ENCODE data around the gene MYO1E. TPM values are rescaled to one million over a fixed set of nuclear protein-coding genes. Genes with fewer than 3 reads are reported as not detected.

The MYO1E gene
- total RNA-seq, 6 experiments from 2014 or later, result 45.2 to 139 (median 68.9) TPM

- Histone ChIP-seq H3K27ac (no peak overlapping the region), H3K4me3 (no peak overlapping the region), H3K9me3 (no peaks in the 10 kb centered on the region), H3K36me3 (no peaks in the 10 kb centered on the region), H3K27me3 (no peaks in the 10 kb centered on the region), H3K4me1 (peaks cover 0 to 14% (median 2%) of the 10 kb centered on the region in 4 donors)
- no peak for DNase-seq
- no peak for TF ChIP-seq POLR2A (IDR thresholded peaks at IDR 0.05)
- no peak for TF ChIP-seq CTCF (IDR thresholded peaks at IDR 0.05)
- 59% methylated on average over 7 of the region's 7 CpGs for WGBS (ENCODE audit: insufficient coverage, low coverage, low lambda C conversion rate, missing lambda C conversion rate)
- ATAC-seq, result no peak
- intact Hi-C loops (cut with DNase I), result no loop called here
These were observed 6.2 kb downstream of the MYO1E start for GRCh38 chr15:59366333-59367021.

- no peaks in the 10 kb centered on the region for H3K27me3 ChIP-seq
- TF ChIP-seq POLR2A (IDR thresholded peaks at IDR 0.05) (no peak), CTCF (IDR thresholded peaks at IDR 0.05) (no peak)
- H3K4me1 ChIP-seq, result peaks cover 0 to 5% (median 0%) of the 10 kb centered on the region in 4 donors
- no peaks in the 10 kb centered on the region for H3K36me3 ChIP-seq
- no peak overlapping the region for H3K4me3 ChIP-seq
- DNase-seq (no peak), ATAC-seq (peak in 3 of 4 donors; percentile 32 to 41 (median 37))
- intact Hi-C loops (cut with DNase I), result no loop called here
- H3K9me3 ChIP-seq, result no peaks in the 10 kb centered on the region
- WGBS (ENCODE audit: insufficient coverage, low coverage, low lambda C conversion rate, missing lambda C conversion rate), result 68% methylated on average over 4 of the region's 4 CpGs
- H3K27ac ChIP-seq, result no peak overlapping the region
These were observed 8.4 kb downstream of the MYO1E start for GRCh38 chr15:59364248-59364647.

- Histone ChIP-seq H3K27ac (no peak overlapping the region), H3K4me1 (peaks cover 0 to 5% (median 0%) of the 10 kb centered on the region in 4 donors), H3K36me3 (no peaks in the 10 kb centered on the region), H3K27me3 (no peaks in the 10 kb centered on the region), H3K4me3 (no peak overlapping the region), H3K9me3 (no peaks in the 10 kb centered on the region)
- no peak for TF ChIP-seq CTCF (IDR thresholded peaks at IDR 0.05)
- TF ChIP-seq POLR2A (IDR thresholded peaks at IDR 0.05), result no peak
- intact Hi-C loops (cut with DNase I), result no loop called here
- 56% methylated on average over 2 of the region's 2 CpGs for WGBS (ENCODE audit: insufficient coverage, low coverage, low lambda C conversion rate, missing lambda C conversion rate)
- DNase-seq (no peak), ATAC-seq (no peak)
These were observed 10.3 kb downstream of the MYO1E start for GRCh38 chr15:59362331-59362730.

- no peak for TF ChIP-seq POLR2A (IDR thresholded peaks at IDR 0.05)
- TF ChIP-seq CTCF (IDR thresholded peaks at IDR 0.05), result no peak
- Histone ChIP-seq H3K4me1 (peaks cover 0 to 5% (median 0%) of the 10 kb centered on the region in 4 donors), H3K36me3 (no peaks in the 10 kb centered on the region), H3K4me3 (no peak overlapping the region), H3K27ac (no peak overlapping the region), H3K27me3 (no peaks in the 10 kb centered on the region), H3K9me3 (no peaks in the 10 kb centered on the region)
- intact Hi-C loops (cut with DNase I), result no loop called here
- no peak for DNase-seq
- WGBS (ENCODE audit: insufficient coverage, low coverage, low lambda C conversion rate, missing lambda C conversion rate), result 17% methylated on average over 1 of the region's 2 CpGs
- peak in 3 of 4 donors; percentile 42 to 61 (median 43) for ATAC-seq
These were observed 11.8 kb downstream of the MYO1E start for GRCh38 chr15:59360896-59361295.
